Memory B cell (primary cell): ENCODE data around the gene SRMS.

Experiments
- ATAC-seq: fragments of 150-1000 bp; cut with Tn5 transposase; 2 replicates; pipeline ENCODE4 v1.10.0; 2021; ENCODE audit warnings: low read depth, mild to moderate bottlenecking, moderate library complexity
- DNase-seq, 2 donors: peaks; one replicate each; pipeline ENCODE4 v3.0.0; 2022; ENCODE audit warnings: low spot score in 2 of 2
- H3K27ac Mint-ChIP-seq: one replicate; pipeline ENCODE4 v1.8.0; 2022; ENCODE audit warnings: mild to moderate bottlenecking, moderate library complexity, mixed read lengths
- H3K27me3 Mint-ChIP-seq: one replicate; pipeline ENCODE4 v1.8.0; 2022; ENCODE audit warnings: mixed read lengths
- H3K36me3 Mint-ChIP-seq: one replicate; pipeline ENCODE4 v1.8.0; 2022; ENCODE audit warnings: mild to moderate bottlenecking, mixed read lengths
- H3K4me1 Mint-ChIP-seq: one replicate; pipeline ENCODE4 v1.8.0; 2022; ENCODE audit warnings: mixed read lengths
- H3K4me3 Mint-ChIP-seq: one replicate; pipeline ENCODE4 v1.8.0; 2022; ENCODE audit warnings: mild to moderate bottlenecking, moderate library complexity, mixed read lengths
- H3K9me3 Mint-ChIP-seq: one replicate; pipeline ENCODE4 v1.8.0; 2022; ENCODE audit warnings: mixed read lengths

Gene SRMS

DNA sequence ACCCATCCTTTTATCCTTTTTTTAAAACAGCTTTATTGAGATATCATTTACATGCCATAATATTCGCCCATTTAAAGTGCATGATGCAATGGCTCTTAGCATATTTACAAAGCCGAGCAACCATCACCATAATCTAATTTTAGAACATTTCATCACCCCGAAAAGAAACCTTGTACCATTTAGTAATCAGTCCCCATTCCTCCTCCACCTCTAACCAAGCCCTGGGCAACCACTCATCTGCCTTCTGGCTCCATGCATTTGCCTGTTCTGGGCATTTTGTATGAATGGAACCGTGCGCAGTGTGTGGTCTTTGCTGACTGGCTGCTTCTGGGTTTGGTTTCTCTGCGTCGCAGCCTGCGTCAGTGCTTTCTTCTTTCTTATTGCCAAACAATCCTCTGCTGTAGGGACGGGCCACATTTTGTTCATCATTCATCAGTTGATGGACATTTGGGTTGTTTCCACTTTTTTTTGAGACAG, 38.4 kb downstream of the SRMS start:
- H3K4me3 Mint-ChIP-seq = no peak overlapping the region
- ATAC-seq (no peak), DNase-seq (no peak)
- no peak overlapping the region for H3K27ac Mint-ChIP-seq
- H3K4me1 Mint-ChIP-seq = no peaks in the 10 kb centered on the region
- peaks cover 3% of the 10 kb centered on the region for H3K9me3 Mint-ChIP-seq
- H3K36me3 Mint-ChIP-seq = peaks cover 2% of the 10 kb centered on the region
- H3K27me3 Mint-ChIP-seq = peaks cover 17% of the 10 kb centered on the region

DNA sequence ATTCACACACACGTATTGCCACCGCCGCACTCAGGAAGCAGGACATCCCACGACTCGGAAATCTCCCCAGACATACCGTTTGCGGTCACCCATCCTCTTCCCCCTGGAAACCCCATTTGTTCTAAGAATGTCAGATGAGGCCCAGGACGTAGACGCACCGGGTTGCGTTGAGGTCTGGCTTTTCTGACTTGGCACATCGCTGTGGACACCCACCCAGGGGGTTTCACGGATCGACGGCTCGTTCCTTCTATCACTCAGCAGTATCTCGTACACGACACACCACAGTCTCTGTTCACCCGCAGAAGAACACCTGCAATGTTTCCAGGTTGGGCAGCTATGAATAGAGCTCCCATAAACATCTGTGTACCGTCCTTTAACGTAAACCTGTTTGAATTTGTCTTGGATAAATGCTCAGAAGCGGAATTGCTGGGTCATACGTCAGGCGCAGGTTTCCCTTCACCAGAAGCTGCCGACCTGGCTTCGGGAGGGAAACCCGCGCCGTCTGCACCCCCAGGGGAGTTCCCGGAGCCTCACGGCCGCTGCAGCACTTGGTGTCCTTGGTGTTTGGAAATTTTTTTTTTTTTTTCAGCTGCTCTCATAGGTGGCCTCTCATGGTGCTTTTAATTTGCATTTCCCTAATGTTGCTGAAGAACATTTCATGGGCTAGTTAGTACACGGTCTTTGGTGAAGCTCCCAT, 39.3 kb downstream of the SRMS start:
- Mint-ChIP-seq H3K27me3 (peaks cover 17% of the 10 kb centered on the region), H3K27ac (no peak overlapping the region), H3K36me3 (peaks cover 2% of the 10 kb centered on the region), H3K4me1 (no peaks in the 10 kb centered on the region), H3K9me3 (peaks cover 4% of the 10 kb centered on the region), H3K4me3 (no peak overlapping the region)
- DNase-seq = no peak
- no peak for ATAC-seq

DNA sequence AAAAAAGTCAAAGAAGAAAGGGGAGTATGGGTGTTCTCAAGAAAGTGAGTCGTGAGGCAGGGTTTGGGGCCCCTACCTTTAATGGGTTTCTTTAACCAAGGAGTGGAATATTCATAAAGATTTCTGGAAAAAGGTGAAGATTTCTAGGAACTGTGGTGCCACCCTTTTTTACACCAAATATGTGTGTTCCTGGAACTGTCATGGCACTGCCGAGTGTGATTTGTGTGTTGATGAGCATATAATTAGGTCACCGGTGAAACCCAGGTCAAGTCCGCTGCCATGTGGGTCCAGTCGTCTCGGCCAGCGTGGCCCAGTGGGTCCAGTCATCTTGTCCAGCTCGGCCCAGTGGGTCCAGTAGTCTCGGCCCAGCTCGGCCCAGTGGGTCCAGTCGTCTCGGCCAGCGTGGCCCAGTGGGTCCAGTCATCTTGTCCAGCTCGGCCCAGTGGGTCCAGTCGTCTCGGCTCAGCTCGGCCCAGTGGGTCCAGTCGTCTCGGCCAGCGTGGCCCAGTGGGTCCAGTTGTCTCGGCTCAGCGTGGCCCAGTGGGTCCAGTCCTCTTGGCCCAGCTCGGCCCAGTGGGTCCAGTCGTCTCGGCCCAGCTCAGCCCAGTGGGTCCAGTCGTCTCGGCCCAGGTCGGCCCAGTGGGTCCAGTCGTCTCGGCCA, 40.3 kb downstream of the SRMS start:
- Mint-ChIP-seq H3K9me3 (peaks cover 4% of the 10 kb centered on the region), H3K4me3 (no peak overlapping the region), H3K27ac (no peak overlapping the region), H3K4me1 (no peaks in the 10 kb centered on the region), H3K27me3 (peaks cover 17% of the 10 kb centered on the region), H3K36me3 (peaks cover 2% of the 10 kb centered on the region)
- DNase-seq (no peak), ATAC-seq (no peak)

DNA sequence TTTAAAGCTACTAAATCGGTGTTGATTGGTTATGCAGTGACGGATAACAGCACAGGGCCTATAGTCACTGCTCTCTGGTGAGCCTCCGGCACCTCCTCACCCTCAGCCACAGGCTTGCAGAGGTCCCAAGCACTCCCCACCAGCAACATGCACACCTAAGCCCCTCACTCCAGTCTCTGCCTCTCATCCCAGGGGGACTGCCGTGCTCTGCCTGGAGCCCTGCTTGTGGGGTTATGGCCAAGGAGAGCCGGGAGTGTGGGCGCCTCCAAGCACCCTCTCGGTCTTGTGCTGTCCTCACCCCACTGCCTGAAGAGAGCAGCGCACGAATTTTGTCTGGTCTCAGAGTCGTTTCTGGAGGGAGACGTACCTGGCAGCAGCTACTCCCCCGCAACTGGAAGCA, 41.8 kb downstream of the SRMS start:
- peaks cover 4% of the 10 kb centered on the region for H3K9me3 Mint-ChIP-seq
- ATAC-seq (no peak), DNase-seq (no peak)
- peaks cover 2% of the 10 kb centered on the region for H3K36me3 Mint-ChIP-seq
- peaks cover 15% of the 10 kb centered on the region for H3K27me3 Mint-ChIP-seq
- H3K4me1 Mint-ChIP-seq = no peaks in the 10 kb centered on the region
- H3K27ac Mint-ChIP-seq = no peak overlapping the region
- H3K4me3 Mint-ChIP-seq = no peak overlapping the region

DNA sequence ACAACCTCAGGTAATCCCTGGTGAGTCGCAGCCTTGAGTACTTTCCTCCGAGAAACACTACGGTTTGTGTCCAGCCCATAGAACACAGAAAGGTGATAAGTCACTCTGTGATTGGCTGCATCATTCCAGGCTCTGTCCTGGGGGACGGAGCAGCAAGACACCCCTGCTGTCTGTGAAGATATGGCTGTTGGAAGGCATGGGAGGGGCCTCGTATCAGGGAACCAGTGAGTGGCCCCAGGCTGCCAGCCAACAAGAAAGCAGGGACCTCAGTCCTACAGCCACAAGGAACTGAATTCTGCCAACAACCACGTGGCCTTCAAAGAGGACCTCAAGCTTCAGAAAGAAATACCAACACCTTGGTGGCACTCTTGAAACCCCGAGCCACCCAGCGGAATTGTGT, 42.3 kb downstream of the SRMS start:
- Mint-ChIP-seq H3K27ac (no peak overlapping the region), H3K4me3 (no peak overlapping the region), H3K4me1 (no peaks in the 10 kb centered on the region), H3K27me3 (peaks cover 15% of the 10 kb centered on the region), H3K36me3 (peaks cover 2% of the 10 kb centered on the region), H3K9me3 (peaks cover 4% of the 10 kb centered on the region)
- DNase-seq (no peak), ATAC-seq (no peak)

DNA sequence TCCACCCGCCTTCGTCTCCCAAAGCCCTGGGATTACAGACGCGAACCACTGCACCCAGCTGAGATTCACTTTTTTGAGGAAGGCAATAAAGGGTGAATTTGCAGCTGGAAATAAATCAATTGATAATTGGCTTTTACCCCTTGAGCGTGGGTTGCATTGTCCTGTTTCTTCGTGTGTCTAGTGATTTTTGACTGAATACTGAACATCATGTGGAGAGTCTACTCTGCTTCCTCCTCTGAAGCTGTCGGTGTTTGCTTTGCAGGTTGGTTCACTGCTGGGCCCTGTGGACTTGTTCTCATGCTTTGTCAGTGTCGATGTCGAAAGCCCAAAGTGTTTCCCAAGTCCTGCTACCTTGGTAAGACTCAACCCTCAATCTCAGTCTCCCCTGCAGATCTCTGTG, 42.9 kb downstream of the SRMS start:
- Mint-ChIP-seq H3K27me3 (peaks cover 15% of the 10 kb centered on the region), H3K9me3 (peaks cover 4% of the 10 kb centered on the region), H3K36me3 (peaks cover 2% of the 10 kb centered on the region), H3K4me3 (no peak overlapping the region), H3K27ac (no peak overlapping the region), H3K4me1 (no peaks in the 10 kb centered on the region)
- ATAC-seq (no peak), DNase-seq (no peak)

GRCh38 chr20:63503524-63503923, 44.0 kb downstream of the SRMS start:
- H3K27ac Mint-ChIP-seq = no peak overlapping the region
- H3K4me1 Mint-ChIP-seq = no peaks in the 10 kb centered on the region
- peaks cover 2% of the 10 kb centered on the region for H3K36me3 Mint-ChIP-seq
- no peak for ATAC-seq
- no peak overlapping the region for H3K4me3 Mint-ChIP-seq
- peaks cover 4% of the 10 kb centered on the region for H3K9me3 Mint-ChIP-seq
- H3K27me3 Mint-ChIP-seq = peaks cover 9% of the 10 kb centered on the region
- DNase-seq = no peak

GRCh38 chr20:63502671-63503172, 44.8 kb downstream of the SRMS start:
- peaks cover 4% of the 10 kb centered on the region for H3K9me3 Mint-ChIP-seq
- no peaks in the 10 kb centered on the region for H3K4me1 Mint-ChIP-seq
- peaks cover 2% of the 10 kb centered on the region for H3K36me3 Mint-ChIP-seq
- no peak for ATAC-seq
- H3K27ac Mint-ChIP-seq = no peak overlapping the region
- H3K4me3 Mint-ChIP-seq = no peak overlapping the region
- no peak for DNase-seq
- H3K27me3 Mint-ChIP-seq = peaks cover 4% of the 10 kb centered on the region

DNA sequence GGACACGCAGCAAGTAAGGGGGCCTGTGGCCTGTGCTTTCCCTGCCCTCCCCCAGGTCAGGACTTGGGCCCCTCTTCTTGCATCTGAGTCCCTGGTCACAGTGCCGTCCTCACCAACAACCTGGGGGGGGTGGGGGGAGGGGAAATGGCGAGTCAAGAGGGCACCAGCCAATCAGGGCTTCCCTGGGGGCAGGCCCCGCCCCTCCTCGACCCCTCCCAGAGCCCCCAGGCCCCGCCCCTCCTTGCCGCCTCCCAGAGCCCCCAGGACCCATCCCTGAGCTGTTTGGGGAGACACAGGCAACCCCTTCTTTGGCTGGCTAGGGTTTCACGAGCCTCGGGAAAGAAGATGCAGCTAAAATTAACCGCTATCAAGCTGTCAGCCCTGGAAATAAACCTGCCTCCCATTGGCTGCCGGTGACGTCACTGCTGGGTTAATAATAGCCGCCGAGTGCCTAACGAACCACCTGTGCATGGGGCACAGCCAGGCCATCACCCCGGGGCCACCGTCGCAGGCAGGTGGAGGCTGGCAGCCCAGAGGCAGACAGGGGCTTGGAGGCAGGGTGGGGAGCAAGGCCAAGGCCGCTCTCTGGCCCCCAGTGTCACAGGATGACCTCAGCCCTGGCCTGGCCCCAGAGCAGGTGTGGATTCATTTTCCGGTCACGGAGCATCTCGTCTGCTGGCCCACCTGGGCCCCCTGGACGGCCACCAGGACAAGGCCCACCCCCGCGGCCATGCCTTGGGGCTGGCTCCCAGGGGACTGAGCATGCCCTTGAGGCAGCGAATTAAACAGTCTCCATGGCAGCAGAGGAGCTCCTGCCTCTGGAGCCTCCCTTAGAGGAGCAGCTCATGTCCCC, 45.5 kb downstream of the SRMS start:
- DNase-seq = no peak
- Mint-ChIP-seq H3K27ac (no peak overlapping the region), H3K36me3 (peaks cover 2% of the 10 kb centered on the region), H3K9me3 (peaks cover 4% of the 10 kb centered on the region), H3K4me1 (no peaks in the 10 kb centered on the region), H3K4me3 (no peak overlapping the region), H3K27me3 (peaks cover 7% of the 10 kb centered on the region)
- ATAC-seq = peak; percentile 38

DNA sequence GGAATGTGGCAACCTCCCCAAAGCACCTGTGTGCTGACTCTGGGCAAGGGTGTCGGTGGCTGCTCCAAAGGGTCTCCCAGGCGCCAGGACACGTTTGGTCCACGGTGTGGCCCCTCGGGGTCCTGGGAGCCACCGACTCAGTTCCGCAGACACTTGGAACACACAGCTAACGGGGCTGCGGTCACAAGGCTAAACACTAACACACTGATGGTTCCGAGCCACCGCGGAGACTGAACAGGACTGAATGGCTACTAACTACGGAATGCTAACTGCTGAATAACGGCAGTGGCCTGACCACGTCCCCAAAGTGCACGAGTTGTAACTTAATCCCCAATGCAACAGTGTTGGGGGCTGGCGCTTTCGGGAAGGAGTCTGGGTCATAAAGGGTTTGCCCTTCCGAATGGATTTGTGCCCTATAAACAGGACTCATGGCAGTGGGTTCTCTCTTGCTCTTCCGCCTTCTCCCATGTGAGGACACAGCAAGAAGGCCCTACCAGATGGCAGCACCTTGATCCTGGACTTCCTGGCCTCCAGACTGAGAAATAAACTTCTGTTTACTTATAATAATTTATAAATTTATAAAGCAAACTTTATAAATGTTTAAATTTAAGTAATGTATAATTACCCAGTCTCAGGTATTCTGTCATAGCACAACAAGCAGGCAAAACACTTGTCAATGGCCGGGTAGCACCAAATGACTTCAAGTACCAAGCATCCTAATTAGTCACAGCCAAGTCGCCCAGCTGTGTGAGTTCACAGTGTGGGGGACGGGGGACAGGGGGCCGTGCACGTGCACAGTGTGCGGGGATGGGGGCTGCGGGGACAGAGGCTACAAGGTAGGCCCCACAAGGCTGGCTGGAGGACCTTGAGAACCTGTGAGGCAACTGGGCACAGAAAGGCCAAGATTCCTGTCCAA, 46.4 kb downstream of the SRMS start:
- Mint-ChIP-seq H3K27ac (no peak overlapping the region), H3K36me3 (peaks cover 2% of the 10 kb centered on the region), H3K4me1 (peaks cover 2% of the 10 kb centered on the region), H3K9me3 (peaks cover 4% of the 10 kb centered on the region), H3K27me3 (peaks cover 9% of the 10 kb centered on the region), H3K4me3 (no peak overlapping the region)
- no peak for ATAC-seq
- no peak for DNase-seq

DNA sequence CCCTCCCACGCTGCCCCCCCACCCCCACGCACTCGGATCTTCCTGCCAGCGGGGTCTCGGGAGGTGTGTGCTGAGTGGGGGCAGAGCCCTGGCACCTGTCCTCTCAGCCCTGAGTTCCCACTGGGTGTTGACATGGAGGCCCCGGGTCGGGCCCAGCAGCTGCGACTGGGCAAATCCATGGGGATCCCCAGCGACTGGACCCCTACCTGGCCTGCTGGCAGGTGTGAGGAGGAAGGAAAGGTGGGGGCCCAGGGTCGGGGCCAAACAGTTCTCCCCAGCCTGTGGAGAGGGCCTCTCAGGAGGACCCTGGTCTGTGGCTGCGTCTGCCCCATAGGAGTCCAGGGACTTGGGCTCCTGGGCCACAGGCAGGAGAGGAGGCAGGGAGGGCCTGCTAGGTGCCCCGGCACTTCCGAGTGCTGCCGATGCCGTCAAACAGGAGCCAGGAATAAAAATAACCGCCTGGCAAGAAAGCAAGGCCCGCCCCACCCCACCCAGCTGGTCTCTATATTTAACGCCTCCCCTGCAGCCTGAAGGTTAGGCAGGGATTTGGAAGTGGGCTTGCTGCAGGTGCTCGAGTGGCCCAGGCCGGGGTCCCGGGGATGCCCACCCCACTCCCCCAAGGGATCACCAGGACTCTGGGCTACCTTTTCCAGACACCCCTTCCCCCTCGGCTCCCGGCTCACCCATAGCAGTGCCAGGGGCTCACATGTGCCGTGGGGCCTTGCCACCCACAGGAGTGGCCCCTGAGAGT, 47.2 kb downstream of the SRMS start:
- Mint-ChIP-seq H3K36me3 (peaks cover 2% of the 10 kb centered on the region), H3K4me3 (peak overlapping the region; percentile 32), H3K27me3 (peaks cover 9% of the 10 kb centered on the region), H3K9me3 (peaks cover 4% of the 10 kb centered on the region), H3K4me1 (peaks cover 2% of the 10 kb centered on the region), H3K27ac (no peak overlapping the region)
- DNase-seq (no peak), ATAC-seq (no peak)

DNA sequence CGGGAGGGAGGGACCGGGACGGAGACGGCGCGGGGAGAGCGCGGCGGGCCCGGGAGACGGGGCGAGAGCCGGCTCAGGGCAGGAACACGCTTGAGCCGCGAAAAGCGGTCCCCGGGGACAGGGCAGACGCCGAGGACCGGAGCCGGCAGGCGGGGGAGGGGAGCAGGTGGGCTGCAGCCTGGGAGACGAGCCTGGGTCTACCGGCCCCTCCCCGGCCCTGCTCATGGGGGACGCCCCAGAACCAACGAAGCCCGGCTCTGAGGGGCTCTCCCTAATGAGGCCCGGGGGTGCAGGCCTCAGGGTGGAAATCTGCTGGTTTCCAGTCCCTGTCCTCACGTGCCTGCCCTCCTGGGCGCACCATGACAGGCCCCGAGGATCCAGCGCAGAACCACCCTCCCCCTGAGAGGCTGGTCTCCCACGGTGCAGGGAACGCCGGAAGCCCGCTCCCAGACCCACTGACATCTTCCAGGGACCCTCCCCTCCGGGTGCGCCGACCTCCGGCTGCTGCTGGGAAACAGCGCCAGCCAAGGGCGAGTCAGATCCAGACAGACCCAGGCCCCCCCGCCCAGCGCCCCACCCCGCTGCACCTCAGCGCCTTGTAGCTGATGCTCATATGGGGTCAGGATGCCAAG, 48.1 kb downstream of the SRMS start:
- DNase-seq (peak in 1 of 2 donors; percentile 49), ATAC-seq (peak; percentile 29)
- Mint-ChIP-seq H3K4me3 (no peak overlapping the region), H3K4me1 (peaks cover 2% of the 10 kb centered on the region), H3K36me3 (no peaks in the 10 kb centered on the region), H3K27me3 (peaks cover 6% of the 10 kb centered on the region), H3K9me3 (peaks cover 1% of the 10 kb centered on the region), H3K27ac (no peak overlapping the region)
